Measurements from ENCODE around the gene ROBO1. TPM values are rescaled to one million over a fixed set of nuclear protein-coding genes. Genes with fewer than 3 reads are reported as not detected.

ROBO1 gene
- total RNA-seq, 1 donor from 2014 or later: 71.7 TPM

GRCh38 chr3:79286882-79287281, 480.9 kb downstream of the ROBO1 start:
- Histone ChIP-seq H3K9me3 (ENCODE audit: insufficient read depth, low read depth, low read length) (no peaks in the 10 kb centered on the region), H3K27ac (ENCODE audit: low read depth, low read length) (no peak overlapping the region), H3K4me2 (ENCODE audit: low read length) (no peak overlapping the region), H3K4me3 (ENCODE audit: insufficient read depth, low read depth, low read length) (no peak overlapping the region), H3K36me3 (ENCODE audit: insufficient read depth, low read length) (no peaks in the 10 kb centered on the region), H3K79me2 (ENCODE audit: insufficient read depth, low read length) (no peaks in the 10 kb centered on the region), H2AFZ (ENCODE audit: low read depth, low read length) (no peak overlapping the region), H3K9ac (ENCODE audit: low read length) (no peak overlapping the region), H3K4me1 (ENCODE audit: insufficient read depth, low read length) (no peaks in the 10 kb centered on the region), H4K20me1 (ENCODE audit: insufficient read depth, low read length) (no peaks in the 10 kb centered on the region), H3K27me3 (ENCODE audit: insufficient read depth, low read length) (no peaks in the 10 kb centered on the region)
- DNase-seq (ENCODE audit: low read depth): no peak
- no peak for TF ChIP-seq EZH2 (IDR thresholded peaks at IDR 0.05; ENCODE audit: insufficient read depth, low read length)
- no peak for TF ChIP-seq CTCF (IDR thresholded peaks at IDR 0.05; ENCODE audit: insufficient read depth, low read depth, low read length)
- FAIRE-seq: no peak
- Mint-ChIP-seq H3K27ac (ENCODE audit: unreplicated experiment) (no peak overlapping the region), H3K27me3 (ENCODE audit: low read depth, unreplicated experiment) (no peaks in the 10 kb centered on the region), H3K36me3 (ENCODE audit: low read depth, unreplicated experiment) (no peaks in the 10 kb centered on the region), H3K4me1 (ENCODE audit: low read depth, unreplicated experiment) (no peaks in the 10 kb centered on the region), H3K4me3 (ENCODE audit: unreplicated experiment) (no peak overlapping the region), H3K9me3 (ENCODE audit: unreplicated experiment) (no peaks in the 10 kb centered on the region)

GRCh38 chr3:79285871-79286270, 481.9 kb downstream of the ROBO1 start:
- H3K36me3 ChIP-seq (ENCODE audit: insufficient read depth, low read length): no peaks in the 10 kb centered on the region
- no peak for TF ChIP-seq EZH2 (IDR thresholded peaks at IDR 0.05; ENCODE audit: insufficient read depth, low read length)
- no peak overlapping the region for H3K4me3 Mint-ChIP-seq (ENCODE audit: unreplicated experiment)
- H3K9ac ChIP-seq (ENCODE audit: low read length): no peak overlapping the region
- H4K20me1 ChIP-seq (ENCODE audit: insufficient read depth, low read length): no peaks in the 10 kb centered on the region
- no peaks in the 10 kb centered on the region for H3K9me3 ChIP-seq (ENCODE audit: insufficient read depth, low read depth, low read length)
- no peaks in the 10 kb centered on the region for H3K4me1 Mint-ChIP-seq (ENCODE audit: low read depth, unreplicated experiment)
- H3K4me2 ChIP-seq (ENCODE audit: low read length): no peak overlapping the region
- no peaks in the 10 kb centered on the region for H3K79me2 ChIP-seq (ENCODE audit: insufficient read depth, low read length)
- no peak overlapping the region for H2AFZ ChIP-seq (ENCODE audit: low read depth, low read length)
- no peaks in the 10 kb centered on the region for H3K36me3 Mint-ChIP-seq (ENCODE audit: low read depth, unreplicated experiment)
- H3K4me3 ChIP-seq (ENCODE audit: insufficient read depth, low read depth, low read length): no peak overlapping the region
- H3K9me3 Mint-ChIP-seq (ENCODE audit: unreplicated experiment): no peaks in the 10 kb centered on the region
- H3K27ac Mint-ChIP-seq (ENCODE audit: unreplicated experiment): no peak overlapping the region
- DNase-seq (ENCODE audit: low read depth): no peak
- H3K4me1 ChIP-seq (ENCODE audit: insufficient read depth, low read length): no peaks in the 10 kb centered on the region
- no peak overlapping the region for H3K27ac ChIP-seq (ENCODE audit: low read depth, low read length)
- no peaks in the 10 kb centered on the region for H3K27me3 ChIP-seq (ENCODE audit: insufficient read depth, low read length)
- peak; percentile 67 for FAIRE-seq
- H3K27me3 Mint-ChIP-seq (ENCODE audit: low read depth, unreplicated experiment): no peaks in the 10 kb centered on the region

GRCh38 chr3:79285380-79285779, 482.4 kb downstream of the ROBO1 start:
- DNase-seq (ENCODE audit: low read depth): no peak
- no peaks in the 10 kb centered on the region for H3K27me3 ChIP-seq (ENCODE audit: insufficient read depth, low read length)
- FAIRE-seq: no peak
- H3K36me3 ChIP-seq (ENCODE audit: insufficient read depth, low read length): no peaks in the 10 kb centered on the region
- H3K4me2 ChIP-seq (ENCODE audit: low read length): no peak overlapping the region
- TF ChIP-seq EZH2 (IDR thresholded peaks at IDR 0.05; ENCODE audit: insufficient read depth, low read length) (no peak), CTCF (IDR thresholded peaks at IDR 0.05; ENCODE audit: insufficient read depth, low read depth, low read length) (no peak)
- no peak overlapping the region for H3K27ac ChIP-seq (ENCODE audit: low read depth, low read length)
- no peaks in the 10 kb centered on the region for H3K27me3 Mint-ChIP-seq (ENCODE audit: low read depth, unreplicated experiment)
- H3K4me1 ChIP-seq (ENCODE audit: insufficient read depth, low read length): no peaks in the 10 kb centered on the region
- H3K79me2 ChIP-seq (ENCODE audit: insufficient read depth, low read length): no peaks in the 10 kb centered on the region
- H3K4me3 ChIP-seq (ENCODE audit: insufficient read depth, low read depth, low read length): no peak overlapping the region
- H3K27ac Mint-ChIP-seq (ENCODE audit: unreplicated experiment): no peak overlapping the region
- no peaks in the 10 kb centered on the region for H3K9me3 Mint-ChIP-seq (ENCODE audit: unreplicated experiment)
- no peak overlapping the region for H3K9ac ChIP-seq (ENCODE audit: low read length)
- no peaks in the 10 kb centered on the region for H3K4me1 Mint-ChIP-seq (ENCODE audit: low read depth, unreplicated experiment)
- no peak overlapping the region for H2AFZ ChIP-seq (ENCODE audit: low read depth, low read length)
- no peak overlapping the region for H3K4me3 Mint-ChIP-seq (ENCODE audit: unreplicated experiment)
- no peaks in the 10 kb centered on the region for H4K20me1 ChIP-seq (ENCODE audit: insufficient read depth, low read length)
- no peaks in the 10 kb centered on the region for H3K36me3 Mint-ChIP-seq (ENCODE audit: low read depth, unreplicated experiment)
- H3K9me3 ChIP-seq (ENCODE audit: insufficient read depth, low read depth, low read length): no peaks in the 10 kb centered on the region
